GM21528 (cell line): ENCODE measurements around the gene PDGFRB.

Experiments
- ATAC-seq: cut with Tn5 transposase; IDR thresholded peaks from one replicate; pipeline ENCODE4 v1.9.1; 2021; ENCODE audit warnings: mild to moderate bottlenecking, moderate library complexity; ENCODE audit not compliant: unreplicated experiment, low FRiP score

Gene PDGFRB

GRCh38 chr5:150147670-150148069, 8.0 kb downstream of the PDGFRB start:
- ATAC-seq = no peak

GRCh38 chr5:150146862-150147601, 8.6 kb downstream of the PDGFRB start:
- ATAC-seq = no peak

GRCh38 chr5:150146235-150146634, 9.4 kb downstream of the PDGFRB start:
- ATAC-seq = no peak

- ATAC-seq = no peak
Measured at GRCh38 chr5:150144879-150145278, 10.8 kb downstream of the PDGFRB start.

- ATAC-seq = no peak
Measured at GRCh38 chr5:150144246-150144801, 11.3 kb downstream of the PDGFRB start.

GRCh38 chr5:150143350-150144245, 12.0 kb downstream of the PDGFRB start:
- no peak for ATAC-seq

- ATAC-seq = no peak
Measured at GRCh38 chr5:150142959-150143349, 12.7 kb downstream of the PDGFRB start.

- no peak for ATAC-seq
Measured at GRCh38 chr5:150142185-150142958, 13.3 kb downstream of the PDGFRB start.

- ATAC-seq = no peak
Measured at GRCh38 chr5:150141544-150142184, 14.0 kb downstream of the PDGFRB start.

- no peak for ATAC-seq
Measured at GRCh38 chr5:150140830-150141229, 14.8 kb downstream of the PDGFRB start.

- ATAC-seq = no peak
Measured at GRCh38 chr5:150139334-150139733, 16.3 kb downstream of the PDGFRB start.

- ATAC-seq = no peak
Measured at GRCh38 chr5:150138551-150139265, 16.9 kb downstream of the PDGFRB start.

- no peak for ATAC-seq
Measured at GRCh38 chr5:150137997-150138396, 17.6 kb downstream of the PDGFRB start.

GRCh38 chr5:150137168-150137957, 18.3 kb downstream of the PDGFRB start:
- no peak for ATAC-seq

- ATAC-seq = no peak
Measured at GRCh38 chr5:150136305-150137167, 19.1 kb downstream of the PDGFRB start.

- ATAC-seq = no peak
Measured at GRCh38 chr5:150135557-150136304, 19.9 kb downstream of the PDGFRB start.

GRCh38 chr5:150134198-150134588, 21.5 kb downstream of the PDGFRB start:
- no peak for ATAC-seq
